NT2/D1 (cell line): ENCODE data around the gene CDH4.

Experiments used
- SUZ12 ChIP-seq: IDR thresholded peaks from 2 replicates; pipeline ENCODE4 v1.6.1; 2011; ENCODE audit not compliant: insufficient read length, insufficient read depth; ENCODE audit errors: extremely low read depth
- YY1 ChIP-seq: IDR thresholded peaks from 2 replicates; pipeline ENCODE4 v1.6.1; 2011; ENCODE audit not compliant: insufficient read length, insufficient read depth
- ZNF274 ChIP-seq: IDR thresholded peaks from 2 replicates; pipeline ENCODE4 v1.6.1; 2011; ENCODE audit warnings: mild to moderate bottlenecking, low read depth, low read length

- no peak for TF ChIP-seq YY1
- no peak for TF ChIP-seq SUZ12
- TF ChIP-seq ZNF274, result no peak
These were observed 449.7 kb downstream of the CDH4 start for GRCh38 chr20:61701802-61702201.
